HepG2 (cell line): Measurements from ENCODE around the gene BAHCC1. TPM values are rescaled to one million over a fixed set of nuclear protein-coding genes. Genes with fewer than 3 reads are reported as not detected.
A peak's percentile ranks its signal among the peaks of the same experiment; 100 is the strongest.

Experiments
- AGO1 ChIP-seq: fragments of 200-400 bp; formaldehyde crosslinking; IDR thresholded peaks from 2 replicates; pipeline ENCODE4 v1.6.1; 2017; ENCODE audit warnings: mild to moderate bottlenecking, low read depth, low read length, moderate library complexity; ENCODE audit not compliant: poor library complexity, severe bottlenecking
- ATAD3A ChIP-seq: sonication (generic); formaldehyde crosslinking; IDR thresholded peaks from 2 replicates; pipeline ENCODE4 v1.4.0; 2020; ENCODE audit warnings: missing genetic modification reagents
- BCLAF1 ChIP-seq: fragments of 450-650 bp; IDR thresholded peaks from 2 replicates; pipeline ENCODE4 v1.6.1; 2017; ENCODE audit warnings: mild to moderate bottlenecking
- CEBPZ ChIP-seq: IDR thresholded peaks from 2 replicates; pipeline ENCODE4 v1.6.1; 2012; ENCODE audit warnings: low read length, improper control_type of control experiment
- GMEB2 ChIP-seq: IDR thresholded peaks from 2 replicates; pipeline ENCODE4 v1.6.1; 2016; ENCODE audit warnings: missing biosample characterization, missing genetic modification reagents, low read depth
- SALL2 ChIP-seq: sonication (generic); formaldehyde crosslinking; IDR thresholded peaks from 2 replicates; pipeline ENCODE4 v1.8.1; 2023; ENCODE audit warnings: mild to moderate bottlenecking, missing genetic modification reagents, inconsistent platforms
- SCMH1 ChIP-seq: sonication (generic); formaldehyde crosslinking; IDR thresholded peaks from 2 replicates; pipeline ENCODE4 v1.9.0; 2021; ENCODE audit warnings: missing genetic modification reagents, mild to moderate bottlenecking, borderline replicate concordance
- STAT6 ChIP-seq: sonication (generic); formaldehyde crosslinking; IDR thresholded peaks from 2 replicates; pipeline ENCODE4 v1.4.0; 2020; ENCODE audit warnings: missing genetic modification reagents, mild to moderate bottlenecking, borderline replicate concordance
- TFE3 ChIP-seq: IDR thresholded peaks from 2 replicates; pipeline ENCODE4 v1.6.1; 2016
- ZNF138 ChIP-seq: sonication (generic); formaldehyde crosslinking; IDR thresholded peaks from 2 replicates; pipeline ENCODE4 v1.5.0; 2020; ENCODE audit warnings: mild to moderate bottlenecking, low read depth, missing genetic modification reagents
- ZNF441 ChIP-seq: sonication (generic); formaldehyde crosslinking; IDR thresholded peaks from 2 replicates; pipeline ENCODE4 v1.7.0; 2021; ENCODE audit warnings: missing genetic modification reagents, borderline replicate concordance
- ZNF597 ChIP-seq: sonication (generic); formaldehyde crosslinking; IDR thresholded peaks from 2 replicates; pipeline ENCODE4 v1.5.0; 2020; ENCODE audit warnings: missing genetic modification reagents
- ZNF703 ChIP-seq: sonication (generic); formaldehyde crosslinking; IDR thresholded peaks from 2 replicates; pipeline ENCODE4 v1.5.1; 2020; ENCODE audit warnings: missing genetic modification reagents, mild to moderate bottlenecking, moderate library complexity, borderline replicate concordance
- ZNF777 ChIP-seq: sonication (generic); formaldehyde crosslinking; IDR thresholded peaks from 2 replicates; pipeline ENCODE4 v1.4.0; 2020; ENCODE audit warnings: missing genetic modification reagents
- polyA plus RNA-seq, 8 experiments: library from polyadenylated mRNA; depleted of rRNA in 3 of 8; stranded (reverse) in 7 of 8; unstranded in 1 of 8; fragments of >200 nt; fragmentation: Illumina TruSeq in 4 of 8; extraction: Trizol in 4 of 8; gene quantifications; 2 replicates each; pipeline versions ENCODE4 v1.2.1 to v1.2.3, GENCODE V29; 2011 to 2016; ENCODE audit warnings: low read depth in 4 of 8, missing spikeins in 1 of 8, mixed read lengths in 1 of 8; ENCODE audit not compliant: insufficient read depth in 1 of 8
- total RNA-seq, 5 experiments: library from RNA; depleted of rRNA; stranded (reverse); fragments of >200 nt; fragmentation: Illumina TruSeq; extraction: Trizol; gene quantifications; 2 replicates each; pipeline ENCODE4 v1.2.3, GENCODE V29; 2016; ENCODE audit warnings: low read depth in 1 of 5

The BAHCC1 gene
- total and polyA plus RNA-seq, 2 of the 13 experiments (the other 11 are each of a cell fraction or from before 2014, with no cell fraction given), result 1.4 to 1.7 TPM

GRCh38 chr17:81484195-81484979 lies 89.1 kb downstream of the BAHCC1 start (continued):
- TF ChIP-seq ZNF597 (CRISPR knock-in tag) (no peak), STAT6 (CRISPR knock-in tag) (0 out of 2 replicates have a peak, but pooled peaks have one; percentile 35), SCMH1 (no peak), TFE3 (CRISPR knock-in tag) (no peak), GMEB2 (CRISPR knock-in tag) (no peak), CEBPZ (no peak), ZNF441 (peak; percentile 36; the same call in 1 of the 2 replicates), ZNF777 (CRISPR knock-in tag) (peak; percentile 80), AGO1 (no peak), ZNF703 (CRISPR knock-in tag) (peak; percentile 74; the same call in 1 of the 2 replicates), SALL2 (CRISPR knock-in tag) (no peak), BCLAF1 (no peak), ZNF138 (CRISPR knock-in tag) (no peak), ATAD3A (CRISPR knock-in tag) (no peak)
